CD4-positive, alpha-beta T cell (primary cell): ENCODE measurements around the gene FBRS. TPM values are rescaled to one million over a fixed set of nuclear protein-coding genes. Genes with fewer than 3 reads are reported as not detected.

Experiments
- ATAC-seq: fragments of 200-7000 bp; cut with Tn5 transposase; one replicate; pipeline ENCODE4 v1.10.0; 2022; ENCODE audit warnings: mild to moderate bottlenecking; ENCODE audit not compliant: poor library complexity
- CTCF ChIA-PET: fragments of 350-600 bp; sonication (Branson Sonifier 250); formaldehyde crosslinking; loops from one replicate; lab custom pipeline; 2021; ENCODE audit warnings: antibody characterized with exemption, inconsistent platforms; lab: Charles Lee
- POLR2A ChIA-PET: fragments of 350-600 bp; sonication (Branson Sonifier 250); formaldehyde crosslinking; loops from one replicate; lab custom pipeline; 2021; ENCODE audit warnings: antibody characterized with exemption, inconsistent platforms; lab: Charles Lee
- DNase-seq, 14 experiments: peaks; one replicate each; pipeline ENCODE4 v3.0.0-alpha.2; 2013 to 2020; ENCODE audit warnings: mixed read lengths in 2 of 14
- H3K27ac ChIP-seq, 2 donors: one replicate each; pipeline versions ENCODE4 v1.5.1 to v1.7.0; 2013; ENCODE audit warnings: low read length in 2 of 2, low read depth in 1 of 2, mild to moderate bottlenecking in 1 of 2
- H3K27me3 ChIP-seq, 2 experiments: 1 replicate in 1 of 2; 2 replicates in 1 of 2; pipeline versions ENCODE4 v1.6.1 to v1.7.0; 2013; ENCODE audit warnings: low read length in 2 of 2, control low read depth in 1 of 2, mild to moderate bottlenecking in 1 of 2, moderate library complexity in 1 of 2; ENCODE audit not compliant: insufficient read depth in 2 of 2, control insufficient read depth in 1 of 2
- H3K36me3 ChIP-seq: one replicate; pipeline ENCODE4 v1.6.1; 2013; ENCODE audit warnings: low read length, control low read depth; ENCODE audit not compliant: insufficient read depth
- H3K4me1 ChIP-seq: one replicate; pipeline ENCODE4 v1.6.1; 2013; ENCODE audit warnings: low read length, control low read depth; ENCODE audit not compliant: insufficient read depth
- H3K4me3 ChIP-seq: one replicate; pipeline ENCODE4 v1.5.1; 2013; ENCODE audit warnings: mild to moderate bottlenecking, low read length, moderate library complexity
- H3K9me3 ChIP-seq, 2 experiments: 1 replicate in 1 of 2; 2 replicates in 1 of 2; pipeline versions ENCODE4 v1.6.1 to v1.7.0; 2013; ENCODE audit warnings: low read length in 2 of 2, mild to moderate bottlenecking in 2 of 2, control low read depth in 1 of 2, moderate library complexity in 1 of 2; ENCODE audit not compliant: control insufficient read depth in 1 of 2, insufficient read depth in 1 of 2
- H3K27ac Mint-ChIP-seq: one replicate; pipeline ENCODE4 v1.8.0; 2020; ENCODE audit warnings: mixed read lengths
- H3K27me3 Mint-ChIP-seq: one replicate; pipeline ENCODE4 v1.8.0; 2021; ENCODE audit warnings: mixed read lengths
- H3K36me3 Mint-ChIP-seq: one replicate; pipeline ENCODE4 v1.8.0; 2021; ENCODE audit warnings: low read depth, mixed read lengths
- H3K4me1 Mint-ChIP-seq: one replicate; pipeline ENCODE4 v1.8.0; 2021; ENCODE audit warnings: low read depth, mixed read lengths
- H3K4me3 Mint-ChIP-seq: one replicate; pipeline ENCODE4 v1.8.0; 2020; ENCODE audit warnings: mild to moderate bottlenecking, mixed read lengths
- H3K9me3 Mint-ChIP-seq: one replicate; pipeline ENCODE4 v1.8.0; 2020; ENCODE audit warnings: mixed read lengths
- intact Hi-C, 2 experiments: fragments of 100-400 bp; cut with DNase I in 1 of 2; cut with micrococcal nuclease in 1 of 2; formaldehyde crosslinking; loops; one replicate each; pipeline versions ENCODE4 v1.15.1 to v1.9.0; 2023 to 2025; cut with DNase I, micrococcal nuclease
- total RNA-seq, 174 experiments: library from RNA in 2 of 174; stranded (reverse) in 2 of 174; gene quantifications; one replicate each; pipeline ENCODE4 v1.2.3 and lab custom pipeline; 2021 to 2026
- TF ChIP-seq, protein P1 (sequence below): fragments of 200-600 bp; IDR thresholded peaks from one replicate; pipeline ENCODE4 v1.8.0; 2022; ENCODE audit warnings: antibody characterized with exemption, mild to moderate bottlenecking

The FBRS gene
- total RNA-seq, 2 experiments from 2014 or later: 162 to 163 TPM

DNA sequence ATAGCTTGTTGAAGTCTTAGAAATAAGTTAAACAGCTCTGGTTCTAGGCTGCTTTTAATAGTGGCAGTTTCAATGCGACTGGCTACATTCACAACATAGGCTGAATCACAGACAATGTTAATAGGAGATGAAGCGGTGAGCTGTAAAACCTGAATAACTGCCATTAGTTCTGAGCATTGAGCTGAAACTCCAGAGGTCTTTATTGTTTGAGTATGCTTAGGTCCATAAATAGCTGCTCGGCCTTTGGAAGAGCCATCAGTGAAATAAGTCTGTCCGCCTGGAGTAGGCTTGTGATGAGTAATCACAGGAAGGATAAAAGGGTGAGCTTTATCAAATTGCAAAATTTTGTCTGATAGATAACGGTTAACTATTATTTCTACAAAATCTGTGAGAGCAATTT, 38.6 kb upstream of the FBRS start:
- H3K36me3 Mint-ChIP-seq: no peaks in the 10 kb centered on the region
- no peaks in the 10 kb centered on the region for H3K4me1 Mint-ChIP-seq
- Histone ChIP-seq H3K27me3 (no peaks in the 10 kb centered on the region), H3K4me3 (no peak overlapping the region), H3K4me1 (no peaks in the 10 kb centered on the region), H3K27ac (no peak overlapping the region), H3K36me3 (no peaks in the 10 kb centered on the region), H3K9me3 (peaks cover 0 to 3% of the 10 kb centered on the region in 2 experiments)
- no peak overlapping the region for H3K4me3 Mint-ChIP-seq
- DNase-seq: no peak
- CTCF ChIA-PET: no interaction called here
- H3K27me3 Mint-ChIP-seq: no peaks in the 10 kb centered on the region
- H3K27ac Mint-ChIP-seq: no peak overlapping the region
- intact Hi-C loops: no loop called here
- no peak for ATAC-seq
- no peaks in the 10 kb centered on the region for H3K9me3 Mint-ChIP-seq
- TF ChIP-seq, protein P1, sequence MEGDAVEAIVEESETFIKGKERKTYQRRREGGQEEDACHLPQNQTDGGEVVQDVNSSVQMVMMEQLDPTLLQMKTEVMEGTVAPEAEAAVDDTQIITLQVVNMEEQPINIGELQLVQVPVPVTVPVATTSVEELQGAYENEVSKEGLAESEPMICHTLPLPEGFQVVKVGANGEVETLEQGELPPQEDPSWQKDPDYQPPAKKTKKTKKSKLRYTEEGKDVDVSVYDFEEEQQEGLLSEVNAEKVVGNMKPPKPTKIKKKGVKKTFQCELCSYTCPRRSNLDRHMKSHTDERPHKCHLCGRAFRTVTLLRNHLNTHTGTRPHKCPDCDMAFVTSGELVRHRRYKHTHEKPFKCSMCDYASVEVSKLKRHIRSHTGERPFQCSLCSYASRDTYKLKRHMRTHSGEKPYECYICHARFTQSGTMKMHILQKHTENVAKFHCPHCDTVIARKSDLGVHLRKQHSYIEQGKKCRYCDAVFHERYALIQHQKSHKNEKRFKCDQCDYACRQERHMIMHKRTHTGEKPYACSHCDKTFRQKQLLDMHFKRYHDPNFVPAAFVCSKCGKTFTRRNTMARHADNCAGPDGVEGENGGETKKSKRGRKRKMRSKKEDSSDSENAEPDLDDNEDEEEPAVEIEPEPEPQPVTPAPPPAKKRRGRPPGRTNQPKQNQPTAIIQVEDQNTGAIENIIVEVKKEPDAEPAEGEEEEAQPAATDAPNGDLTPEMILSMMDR: no peak
- POLR2A ChIA-PET: interaction anchor here (1.0 to 1.2 kb wide), 2 partner anchors 9 kb away, joined by 3 to 4 read pairs; partner anchors contain the start of gene ZNF689

DNA sequence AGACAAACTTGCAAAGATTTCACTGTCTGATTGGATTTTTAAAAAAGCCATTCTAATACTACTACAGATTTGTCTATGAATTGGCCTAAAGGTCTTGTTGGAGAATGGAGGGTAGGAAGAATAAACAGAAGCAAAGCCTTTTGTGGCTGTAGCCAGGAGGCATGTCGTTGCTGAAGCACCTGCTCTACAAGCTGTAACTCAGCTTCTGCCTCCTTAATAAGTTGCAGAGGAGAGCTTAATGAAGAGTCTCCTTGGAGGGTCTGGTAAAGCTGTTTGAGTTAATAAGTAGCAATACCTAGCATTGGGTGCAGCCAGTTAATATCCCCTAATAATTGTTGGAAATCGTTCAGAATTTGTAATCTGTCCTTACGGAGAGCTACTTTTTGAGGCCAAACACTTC, 38.1 kb upstream of the FBRS start:
- H3K4me3 Mint-ChIP-seq: no peak overlapping the region
- DNase-seq (no peak), ATAC-seq (no peak)
- H3K27ac ChIP-seq: no peak overlapping the region
- H3K9me3 ChIP-seq: peaks cover 0 to 3% of the 10 kb centered on the region in 2 experiments
- no peaks in the 10 kb centered on the region for H3K4me1 ChIP-seq
- no peaks in the 10 kb centered on the region for H3K9me3 Mint-ChIP-seq
- no peaks in the 10 kb centered on the region for H3K27me3 Mint-ChIP-seq
- H3K4me3 ChIP-seq: no peak overlapping the region
- ChIA-PET POLR2A (interaction anchor here (1.0 to 1.2 kb wide), 2 partner anchors 8 to 10 kb away, joined by 3 to 4 read pairs; partner anchors contain the start of gene ZNF689), CTCF (no interaction called here)
- H3K36me3 ChIP-seq: no peaks in the 10 kb centered on the region
- no peaks in the 10 kb centered on the region for H3K27me3 ChIP-seq
- H3K4me1 Mint-ChIP-seq: no peaks in the 10 kb centered on the region
- TF ChIP-seq, protein P1: no peak
- no peaks in the 10 kb centered on the region for H3K36me3 Mint-ChIP-seq
- intact Hi-C loops: no loop called here
- H3K27ac Mint-ChIP-seq: no peak overlapping the region

DNA sequence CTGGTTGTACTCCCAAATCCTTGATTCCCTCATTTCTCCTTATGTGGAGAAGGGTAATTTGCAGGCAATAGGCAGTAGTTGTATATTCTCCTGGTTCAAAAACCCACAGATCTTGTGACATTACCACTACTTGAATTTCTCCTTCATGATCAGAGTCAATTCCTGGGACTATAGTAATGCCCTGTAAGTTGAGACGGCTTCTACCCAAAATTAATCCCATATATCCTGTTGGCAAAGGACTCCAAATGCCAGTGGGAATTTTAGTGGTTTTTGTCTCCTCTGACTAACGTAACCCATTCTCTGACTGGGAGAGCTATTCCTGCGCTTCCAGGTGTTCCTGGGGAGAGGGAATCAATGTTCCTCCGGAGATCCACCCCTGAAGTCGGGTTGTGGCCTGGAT, 36.5 kb upstream of the FBRS start:
- no peak for ATAC-seq
- H3K36me3 Mint-ChIP-seq: no peaks in the 10 kb centered on the region
- POLR2A ChIA-PET: no interaction called here
- TF ChIP-seq, protein P1: no peak
- CTCF ChIA-PET: no interaction called here
- no peaks in the 10 kb centered on the region for H3K27me3 Mint-ChIP-seq
- H3K4me3 Mint-ChIP-seq: no peak overlapping the region
- no peak overlapping the region for H3K27ac Mint-ChIP-seq
- no peak for DNase-seq
- Histone ChIP-seq H3K27ac (no peak overlapping the region), H3K4me3 (no peak overlapping the region), H3K4me1 (no peaks in the 10 kb centered on the region), H3K36me3 (no peaks in the 10 kb centered on the region), H3K27me3 (no peaks in the 10 kb centered on the region), H3K9me3 (peaks cover 0 to 3% of the 10 kb centered on the region in 2 experiments)
- H3K9me3 Mint-ChIP-seq: no peaks in the 10 kb centered on the region
- no peaks in the 10 kb centered on the region for H3K4me1 Mint-ChIP-seq
- intact Hi-C loops: no loop called here
